NOMO-1 treated with DMSO at 0.1 percent for 48 hours (cell line): ENCODE measurements around the gene B4GALNT4.
A peak's percentile ranks its signal among the peaks of the same experiment; 100 is the strongest.
"Not testable (repeated sequence)": the region's sequence is repeated elsewhere in the genome, so short reads cannot be mapped to it uniquely, and the experiment has no call there.

Experiments used
- DNase-seq: peaks from one replicate; lab custom pipeline; 2025; ENCODE audit not compliant: unreplicated experiment; lab: John Stamatoyannopoulos, UW

Gene B4GALNT4

GRCh38 chr11:369336-370018 is at the start of gene B4GALNT4:
Gene B4GALNT4 (plus strand): TSS chr11:369499. CDS start chr11:369804, 305 bp downstream.
- DNase-seq: no peak

GRCh38 chr11:319888-320273 is 49.4 kb upstream of the B4GALNT4 start:
- DNase-seq: not testable (repeated sequence)

- no peak for DNase-seq
These were observed 45.1 kb upstream of the B4GALNT4 start for GRCh38 chr11:324156-324555.

GRCh38 chr11:324593-325517 is 44.4 kb upstream of the B4GALNT4 start:
- DNase-seq: not testable (repeated sequence)

GRCh38 chr11:325796-326591 is 43.3 kb upstream of the B4GALNT4 start:
- no peak for DNase-seq

GRCh38 chr11:326592-326841 is 42.8 kb upstream of the B4GALNT4 start:
- no peak for DNase-seq

GRCh38 chr11:326842-327580 is 42.3 kb upstream of the B4GALNT4 start:
- peak; percentile 87 for DNase-seq

- no peak for DNase-seq
These were observed 41.7 kb upstream of the B4GALNT4 start for GRCh38 chr11:327581-327923.

GRCh38 chr11:328012-328411 is 41.3 kb upstream of the B4GALNT4 start:
- DNase-seq: no peak

GRCh38 chr11:328516-329100 is 40.7 kb upstream of the B4GALNT4 start:
- not testable (repeated sequence) for DNase-seq

- no peak for DNase-seq
These were observed 39.4 kb upstream of the B4GALNT4 start for GRCh38 chr11:329886-330253.

- no peak for DNase-seq
These were observed 39.0 kb upstream of the B4GALNT4 start for GRCh38 chr11:330307-330693.

GRCh38 chr11:330694-331357 is 38.5 kb upstream of the B4GALNT4 start:
- no peak for DNase-seq

GRCh38 chr11:331358-332060 is 37.8 kb upstream of the B4GALNT4 start:
- no peak for DNase-seq

GRCh38 chr11:332651-333480 is 36.4 kb upstream of the B4GALNT4 start:
- DNase-seq: no peak

- not testable (repeated sequence) for DNase-seq
These were observed 35.6 kb upstream of the B4GALNT4 start for GRCh38 chr11:333616-334263.

- DNase-seq: no peak
These were observed 34.9 kb upstream of the B4GALNT4 start for GRCh38 chr11:334264-334994.
